ENCODE data around the gene DACH1. TPM values are rescaled to one million over a fixed set of nuclear protein-coding genes. Genes with fewer than 3 reads are reported as not detected.

The DACH1 gene
- polyA plus RNA-seq, 3 donors, result 0.03 to 0.69 (median 0.26) TPM

- Histone ChIP-seq H2AFZ (ENCODE audit: insufficient read depth, low read depth, low read length, poor library complexity, severe bottlenecking) (peak overlapping the region; percentile 46), H3K4me3 (replicated peaks in 1 of 3; ENCODE audit: low read depth in 2 of 3, low read length in 3 of 3) (peak overlapping the region in 2 of 3 experiments; percentile 30 to 34), H3K27ac (ENCODE audit: low read depth in 1 of 2, low read length in 2 of 2) (peak overlapping the region in 1 of 2 donors; percentile 43), H3K4me1 (ENCODE audit: control insufficient read depth in 1 of 2, insufficient read depth in 2 of 2, low read length in 2 of 2) (peaks cover 18 to 25% of the 10 kb centered on the region in 2 donors), H3K4me2 (replicated peaks; ENCODE audit: extremely low read depth, low read length, poor library complexity, severe bottlenecking) (peak overlapping the region; percentile 46), H4K20me1 (ENCODE audit: insufficient read depth, low read length) (no peaks in the 10 kb centered on the region), H3K27me3 (ENCODE audit: control insufficient read depth in 2 of 2, insufficient read depth in 2 of 2, low read length in 2 of 2) (no peaks in the 10 kb centered on the region), H3K36me3 (replicated peaks in 1 of 2; ENCODE audit: control insufficient read depth in 1 of 2, insufficient read depth in 2 of 2, low read length in 2 of 2) (no peaks in the 10 kb centered on the region), H3K9ac (ENCODE audit: insufficient read depth, low read length, poor library complexity, severe bottlenecking) (no peak overlapping the region), H3K9me3 (replicated peaks in 1 of 2; ENCODE audit: control insufficient read depth in 1 of 2, insufficient read depth in 1 of 2, low read length in 2 of 2) (no peaks in the 10 kb centered on the region), H3K79me2 (ENCODE audit: insufficient read depth, low read length) (peaks cover 54% of the 10 kb centered on the region)
- Mint-ChIP-seq H3K4me1 (peaks cover 39% of the 10 kb centered on the region), H3K4me3 (peak overlapping the region; percentile 58), H3K27me3 (ENCODE audit: low read depth in 3 of 3) (peaks cover 0 to 1% (median 0%) of the 10 kb centered on the region in 3 donors), H3K9me3 (peaks cover 0 to 2% (median 0%) of the 10 kb centered on the region in 7 donors), H3K36me3 (no peaks in the 10 kb centered on the region), H3K27ac (peak overlapping the region in 2 of 7 donors; percentile 43 to 67)
- intact Hi-C loops (cut with micrococcal nuclease), result no loop called here
- no peak for DNase-seq
- no peak for TF ChIP-seq CTCF (IDR thresholded peaks at IDR 0.05)
- WGBS (ENCODE audit: insufficient coverage), result no CpG with 5 or more reads among the region's 2 CpGs
These were observed 38.4 kb downstream of the DACH1 start for GRCh38 chr13:71828564-71828963.

DNA sequence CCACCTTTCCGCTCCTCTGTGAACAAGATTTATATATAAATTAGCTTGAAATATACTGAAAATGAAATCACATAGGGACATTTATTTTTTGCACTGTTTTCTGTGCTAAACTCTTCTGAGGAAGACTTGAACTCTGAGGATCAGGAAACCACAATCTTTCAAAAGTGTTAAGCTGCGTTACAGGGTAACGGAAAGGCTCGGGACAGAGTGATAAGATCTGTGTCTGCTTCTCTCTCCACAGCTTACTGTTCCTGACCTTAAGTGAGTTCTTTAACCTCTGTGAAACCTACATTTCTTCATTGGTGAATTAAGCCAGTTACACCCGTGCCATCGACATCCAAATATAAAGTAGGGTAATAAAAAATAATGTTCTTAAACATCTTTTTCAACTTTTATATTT lies 38.9 kb downstream of the DACH1 start:
- Histone ChIP-seq H3K9me3 (replicated peaks in 1 of 2; ENCODE audit: control insufficient read depth in 1 of 2, insufficient read depth in 1 of 2, low read length in 2 of 2) (no peaks in the 10 kb centered on the region), H3K27me3 (ENCODE audit: control insufficient read depth in 2 of 2, insufficient read depth in 2 of 2, low read length in 2 of 2) (no peaks in the 10 kb centered on the region), H3K36me3 (replicated peaks in 1 of 2; ENCODE audit: control insufficient read depth in 1 of 2, insufficient read depth in 2 of 2, low read length in 2 of 2) (no peaks in the 10 kb centered on the region), H3K4me2 (replicated peaks; ENCODE audit: extremely low read depth, low read length, poor library complexity, severe bottlenecking) (peak overlapping the region; percentile 46), H3K27ac (ENCODE audit: low read depth in 1 of 2, low read length in 2 of 2) (peak overlapping the region in 1 of 2 donors; percentile 43), H4K20me1 (ENCODE audit: insufficient read depth, low read length) (no peaks in the 10 kb centered on the region), H3K9ac (ENCODE audit: insufficient read depth, low read length, poor library complexity, severe bottlenecking) (peak overlapping the region; percentile 34), H3K4me1 (ENCODE audit: control insufficient read depth in 1 of 2, insufficient read depth in 2 of 2, low read length in 2 of 2) (peaks cover 18 to 25% of the 10 kb centered on the region in 2 donors), H3K79me2 (ENCODE audit: insufficient read depth, low read length) (peaks cover 54% of the 10 kb centered on the region), H3K4me3 (replicated peaks in 1 of 3; ENCODE audit: low read depth in 2 of 3, low read length in 3 of 3) (peak overlapping the region in 2 of 3 experiments; percentile 30 to 34), H2AFZ (ENCODE audit: insufficient read depth, low read depth, low read length, poor library complexity, severe bottlenecking) (peak overlapping the region; percentile 46)
- Mint-ChIP-seq H3K27ac (peak overlapping the region in 2 of 7 donors; percentile 50 to 55), H3K36me3 (no peaks in the 10 kb centered on the region), H3K4me1 (peaks cover 39% of the 10 kb centered on the region), H3K9me3 (peaks cover 0 to 2% (median 0%) of the 10 kb centered on the region in 7 donors), H3K27me3 (ENCODE audit: low read depth in 3 of 3) (peaks cover 0 to 1% (median 0%) of the 10 kb centered on the region in 3 donors), H3K4me3 (peak overlapping the region; percentile 58 to 80)
- 7% methylated on average over 3 of the region's 6 CpGs for WGBS (ENCODE audit: insufficient coverage)
- DNase-seq, result no peak
- intact Hi-C loops (cut with micrococcal nuclease), result no loop called here
- TF ChIP-seq CTCF (IDR thresholded peaks at IDR 0.05), result no peak

All from CD14-positive monocyte (primary cell).